ENCODE results near the gene MYL10. TPM values are rescaled to one million over a fixed set of nuclear protein-coding genes. Genes with fewer than 3 reads are reported as not detected.

MYL10 gene
- total RNA-seq = not detected in 2 replicates

DNA sequence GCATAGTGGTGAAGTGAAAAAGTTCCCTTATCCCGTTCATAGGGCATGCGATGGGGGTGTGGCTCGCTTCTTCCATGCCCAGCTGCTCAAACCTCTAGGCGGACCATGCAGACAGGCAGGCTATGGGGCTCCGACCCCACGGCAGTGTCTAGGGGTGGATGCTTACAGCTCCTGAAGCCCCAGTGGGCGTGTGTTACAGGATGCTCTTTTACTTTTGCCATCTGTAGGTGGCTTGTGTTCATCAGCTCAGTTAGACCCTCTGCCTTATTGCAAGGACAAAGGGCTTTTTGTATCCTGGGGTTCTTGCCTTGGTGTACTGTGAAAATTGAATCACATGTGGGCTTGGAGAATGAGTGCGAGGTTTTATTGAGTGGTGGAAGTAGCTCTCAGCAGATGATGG lies at the start of gene MYL10:
Gene MYL10, minus strand, starts transcription at position 126 of the 400 bp plus-strand sequence. CDS start 178 bp downstream, outside the sequence.

Other genes starting within 250 kb of the MYL10 start
- gene CUX1, start 188.3 kb upstream of the MYL10 start, total RNA-seq = 22.0 and 45.4 TPM in 2 replicates